Measurements from ENCODE around the gene ZWILCH. TPM values are rescaled to one million over a fixed set of nuclear protein-coding genes. Genes with fewer than 3 reads are reported as not detected.

ZWILCH gene
- total and polyA plus RNA-seq, 2 of the 4 experiments (the other 2 are of a cell fraction): 10.5 to 22.2 TPM

- dilution Hi-C loops (cut with HindIII; ENCODE audit: low sequenced_read_pairs, unreplicated experiment) (no loop called here), in situ Hi-C loops (cut with MboI; ENCODE audit: low sequenced_read_pairs) (loop anchor here (25.0 kb wide), 1 partner anchor 572 kb away; no protein-coding TSS in a partner anchor), intact Hi-C loops (cut with micrococcal nuclease) (no loop called here)
- 100% methylated on average over 1 of the region's 5 CpGs; no CpG with 5 or more reads in 1 of the 2 experiments for WGBS, 2 experiments (ENCODE audit: extremely low coverage in 2 of 2, insufficient read length in 1 of 2)
- H2AFZ ChIP-seq (replicated peaks; ENCODE audit: low read length, poor library complexity): no peak overlapping the region
- no peak overlapping the region for H3K18ac ChIP-seq (ENCODE audit: low read depth, low read length)
- no peaks in the 10 kb centered on the region for H3K27me3 ChIP-seq (ENCODE audit: control insufficient read depth, insufficient read depth, low read length)
- peaks cover 48% of the 10 kb centered on the region for H3K36me3 ChIP-seq (ENCODE audit: control insufficient read depth, insufficient read depth, low read length)
- H2BK5ac ChIP-seq (ENCODE audit: low read depth, low read length, poor library complexity, severe bottlenecking): no peak overlapping the region
- no peak overlapping the region for H2AK5ac ChIP-seq (ENCODE audit: low read depth, low read length)
- H3K9ac ChIP-seq (ENCODE audit: low read depth, low read length): no peak overlapping the region
- peaks cover 18% of the 10 kb centered on the region for H3K9me1 ChIP-seq (ENCODE audit: insufficient read depth, low read length)
- no peak overlapping the region for H4K5ac ChIP-seq (ENCODE audit: low read depth, low read length)
- no peak overlapping the region for H3K4me3 ChIP-seq (ENCODE audit: insufficient read depth, low read depth, low read length)
- no peaks in the 10 kb centered on the region for H3K9me3 ChIP-seq (ENCODE audit: control insufficient read depth, insufficient read depth, low read length)
- no peak overlapping the region for H4K91ac ChIP-seq (ENCODE audit: insufficient read depth, low read depth, low read length)
- no peak for ATAC-seq (ENCODE audit: low read depth)
- H2BK20ac ChIP-seq (ENCODE audit: low read depth, low read length): no peak overlapping the region
- no peak overlapping the region for H3K56ac ChIP-seq (ENCODE audit: extremely low read depth, insufficient read depth, low read length)
- H3K79me1 ChIP-seq (ENCODE audit: low read depth in 1 of 2, low read length in 2 of 2): peaks cover 35 to 43% of the 10 kb centered on the region in 2 experiments
- H3K23ac ChIP-seq (ENCODE audit: low read depth, low read length): no peak overlapping the region
- no peak overlapping the region for H2BK15ac ChIP-seq (ENCODE audit: low read depth, low read length)
- no peak overlapping the region for H3K14ac ChIP-seq (replicated peaks; ENCODE audit: low read depth, low read length)
- no peak overlapping the region for H2AK9ac ChIP-seq (replicated peaks; ENCODE audit: low read depth, low read length, poor library complexity)
- no peak overlapping the region for H3K27ac ChIP-seq (ENCODE audit: insufficient read depth, low read length)
- H3K4me1 ChIP-seq (ENCODE audit: control insufficient read depth, insufficient read depth, low read length): peaks cover 5% of the 10 kb centered on the region; the same call in 1 of the 2 replicates
- DNase-seq: no peak
- no TSS peak for BruUV-seq (replicated peaks)
- TF ChIP-seq CTCF (conservative IDR thresholded peaks at IDR 0.05; ENCODE audit: low read depth, low read length) (no peak), RCOR1 (IDR thresholded peaks at IDR 0.05; ENCODE audit: insufficient replicate concordance, low read length) (no peak), MXI1 (IDR thresholded peaks at IDR 0.05; ENCODE audit: borderline replicate concordance, low read depth, low read length) (no peak)
- ChIA-PET CTCF (interaction anchor here (0.6 kb wide), 1 partner anchor 92 kb away, joined by 5 read pairs; no protein-coding TSS in a partner anchor), POLR2A (ENCODE audit: unreplicated experiment) (no interaction called here)
- peaks cover 12% of the 10 kb centered on the region for H4K20me1 ChIP-seq (ENCODE audit: insufficient read depth, low read length)
- H2BK120ac ChIP-seq (ENCODE audit: low read depth, low read length): no peak overlapping the region
- no peak overlapping the region for H3K4me2 ChIP-seq (ENCODE audit: low read depth, low read length)
- H3K4ac ChIP-seq (ENCODE audit: low read depth, low read length): no peak overlapping the region
- no peak overlapping the region for H4K8ac ChIP-seq (ENCODE audit: low read depth in 2 of 2, low read length in 2 of 2)
These were observed 20.5 kb upstream of the ZWILCH start for GRCh38 chr15:66484539-66485112.
